Mammary epithelial cell (primary cell): ENCODE results near the gene CLDN24.

ENCODE experiments used
- EZH2 ChIP-seq: IDR thresholded peaks from 2 replicates; pipeline ENCODE4 v1.6.1; 2012; ENCODE audit warnings: low read length, inconsistent platforms, borderline replicate concordance
- TF ChIP-seq, protein P1 (sequence below), 2 donors: IDR thresholded peaks in 1 of 2; conservative IDR thresholded peaks in 1 of 2; 2 replicates each; pipeline ENCODE4 v1.5.1; 2011 to 2012; ENCODE audit warnings: inconsistent platforms in 2 of 2, low read length in 2 of 2, mild to moderate bottlenecking in 2 of 2, control low read depth in 1 of 2, low read depth in 1 of 2; ENCODE audit not compliant: insufficient read depth in 1 of 2; ENCODE audit errors: extremely low read depth in 1 of 2

DNA sequence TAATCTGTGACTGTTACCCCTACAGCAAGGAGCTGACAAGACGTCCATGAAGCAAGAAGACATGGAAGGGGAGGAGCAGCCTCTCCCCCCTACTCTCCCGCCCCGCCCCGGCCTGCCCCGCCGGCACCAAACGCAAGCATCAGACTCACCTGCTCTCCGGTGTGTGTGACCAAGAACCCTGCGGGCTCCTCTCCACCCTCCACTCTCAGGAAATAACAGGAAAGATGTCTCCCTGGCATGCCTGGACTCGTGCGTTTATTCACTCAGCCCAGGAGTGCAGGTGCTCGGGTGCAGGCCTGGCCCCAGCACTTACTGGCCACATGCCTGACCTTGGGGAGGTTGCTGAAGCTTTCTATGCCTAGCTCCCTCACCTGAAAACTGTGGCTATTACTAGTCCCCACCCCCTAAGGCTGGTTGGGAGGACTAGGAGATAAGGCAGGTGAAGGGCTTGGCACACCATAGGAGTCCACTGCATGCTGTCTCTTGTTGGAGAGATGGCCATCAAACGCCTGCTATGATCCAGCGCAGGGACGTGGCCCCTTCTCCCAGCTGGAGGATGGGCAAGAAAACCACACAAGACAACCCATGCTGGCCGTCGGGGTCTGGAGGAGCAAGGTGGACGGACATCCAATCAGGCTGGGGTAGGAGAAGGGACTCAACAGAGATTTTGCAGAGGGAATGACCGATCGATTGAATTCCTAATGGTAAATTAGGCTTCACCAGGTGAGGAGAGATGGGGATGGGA lies 34.9 kb upstream of the CLDN24 start:
- TF ChIP-seq, protein P1, sequence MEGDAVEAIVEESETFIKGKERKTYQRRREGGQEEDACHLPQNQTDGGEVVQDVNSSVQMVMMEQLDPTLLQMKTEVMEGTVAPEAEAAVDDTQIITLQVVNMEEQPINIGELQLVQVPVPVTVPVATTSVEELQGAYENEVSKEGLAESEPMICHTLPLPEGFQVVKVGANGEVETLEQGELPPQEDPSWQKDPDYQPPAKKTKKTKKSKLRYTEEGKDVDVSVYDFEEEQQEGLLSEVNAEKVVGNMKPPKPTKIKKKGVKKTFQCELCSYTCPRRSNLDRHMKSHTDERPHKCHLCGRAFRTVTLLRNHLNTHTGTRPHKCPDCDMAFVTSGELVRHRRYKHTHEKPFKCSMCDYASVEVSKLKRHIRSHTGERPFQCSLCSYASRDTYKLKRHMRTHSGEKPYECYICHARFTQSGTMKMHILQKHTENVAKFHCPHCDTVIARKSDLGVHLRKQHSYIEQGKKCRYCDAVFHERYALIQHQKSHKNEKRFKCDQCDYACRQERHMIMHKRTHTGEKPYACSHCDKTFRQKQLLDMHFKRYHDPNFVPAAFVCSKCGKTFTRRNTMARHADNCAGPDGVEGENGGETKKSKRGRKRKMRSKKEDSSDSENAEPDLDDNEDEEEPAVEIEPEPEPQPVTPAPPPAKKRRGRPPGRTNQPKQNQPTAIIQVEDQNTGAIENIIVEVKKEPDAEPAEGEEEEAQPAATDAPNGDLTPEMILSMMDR (conservative IDR thresholded peaks at IDR 0.05 in 1 of 2, IDR thresholded peaks at IDR 0.05 in 1 of 2; ENCODE audit: extremely low read depth in 1 of 2, insufficient read depth in 1 of 2, low read depth in 1 of 2, low read length in 2 of 2), result no peak
- no peak for TF ChIP-seq EZH2
